Neural crest cell (in vitro differentiated cells): ENCODE measurements around the gene CACNA2D4. TPM values are rescaled to one million over a fixed set of nuclear protein-coding genes. Genes with fewer than 3 reads are reported as not detected.

Source experiments
- DNase-seq: peaks from one replicate; pipeline ENCODE4 v3.0.0; 2021; ENCODE audit warnings: low read depth, mixed read lengths, low spot score
- H3K27ac Mint-ChIP-seq: one replicate; pipeline ENCODE4 v1.8.0; 2021; ENCODE audit warnings: mild to moderate bottlenecking, mixed read lengths; ENCODE audit not compliant: unreplicated experiment
- H3K27me3 Mint-ChIP-seq: 2 replicates; pipeline ENCODE4 v1.8.0; 2021; ENCODE audit warnings: low read depth, mild to moderate bottlenecking, mixed read lengths
- H3K36me3 Mint-ChIP-seq: 2 replicates; pipeline ENCODE4 v1.8.0; 2021; ENCODE audit warnings: low read depth, mild to moderate bottlenecking, mixed read lengths
- H3K4me1 Mint-ChIP-seq: 2 replicates; pipeline ENCODE4 v1.8.0; 2021; ENCODE audit warnings: mixed read lengths
- H3K4me3 Mint-ChIP-seq: one replicate; pipeline ENCODE4 v1.8.0; 2021; ENCODE audit warnings: mild to moderate bottlenecking, mixed read lengths
- H3K9me3 Mint-ChIP-seq: 2 replicates; pipeline ENCODE4 v1.8.0; 2021; ENCODE audit warnings: mixed read lengths
- total RNA-seq: library from RNA; stranded (reverse); gene quantifications from 2 replicates; pipeline ENCODE4 v1.2.1, GENCODE V29; 2021
- TF ChIP-seq, protein P1 (sequence below): fragments of 200-600 bp; sonication (generic); conservative IDR thresholded peaks from 2 replicates; pipeline ENCODE4 v1.5.0; 2021; ENCODE audit warnings: antibody characterized with exemption, mild to moderate bottlenecking

CACNA2D4 gene
- total RNA-seq, 1 donor from 2014 or later, result 0.72 TPM

GRCh38 chr12:1811948-1812291 is 106.5 kb downstream of the CACNA2D4 start:
- Mint-ChIP-seq H3K27ac (no peak overlapping the region), H3K9me3 (no peaks in the 10 kb centered on the region), H3K4me1 (peaks cover 44% of the 10 kb centered on the region), H3K27me3 (no peaks in the 10 kb centered on the region), H3K4me3 (no peak overlapping the region), H3K36me3 (peaks cover 2% of the 10 kb centered on the region)
- TF ChIP-seq, protein P1, sequence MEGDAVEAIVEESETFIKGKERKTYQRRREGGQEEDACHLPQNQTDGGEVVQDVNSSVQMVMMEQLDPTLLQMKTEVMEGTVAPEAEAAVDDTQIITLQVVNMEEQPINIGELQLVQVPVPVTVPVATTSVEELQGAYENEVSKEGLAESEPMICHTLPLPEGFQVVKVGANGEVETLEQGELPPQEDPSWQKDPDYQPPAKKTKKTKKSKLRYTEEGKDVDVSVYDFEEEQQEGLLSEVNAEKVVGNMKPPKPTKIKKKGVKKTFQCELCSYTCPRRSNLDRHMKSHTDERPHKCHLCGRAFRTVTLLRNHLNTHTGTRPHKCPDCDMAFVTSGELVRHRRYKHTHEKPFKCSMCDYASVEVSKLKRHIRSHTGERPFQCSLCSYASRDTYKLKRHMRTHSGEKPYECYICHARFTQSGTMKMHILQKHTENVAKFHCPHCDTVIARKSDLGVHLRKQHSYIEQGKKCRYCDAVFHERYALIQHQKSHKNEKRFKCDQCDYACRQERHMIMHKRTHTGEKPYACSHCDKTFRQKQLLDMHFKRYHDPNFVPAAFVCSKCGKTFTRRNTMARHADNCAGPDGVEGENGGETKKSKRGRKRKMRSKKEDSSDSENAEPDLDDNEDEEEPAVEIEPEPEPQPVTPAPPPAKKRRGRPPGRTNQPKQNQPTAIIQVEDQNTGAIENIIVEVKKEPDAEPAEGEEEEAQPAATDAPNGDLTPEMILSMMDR, result no peak
- no peak for DNase-seq

DNA sequence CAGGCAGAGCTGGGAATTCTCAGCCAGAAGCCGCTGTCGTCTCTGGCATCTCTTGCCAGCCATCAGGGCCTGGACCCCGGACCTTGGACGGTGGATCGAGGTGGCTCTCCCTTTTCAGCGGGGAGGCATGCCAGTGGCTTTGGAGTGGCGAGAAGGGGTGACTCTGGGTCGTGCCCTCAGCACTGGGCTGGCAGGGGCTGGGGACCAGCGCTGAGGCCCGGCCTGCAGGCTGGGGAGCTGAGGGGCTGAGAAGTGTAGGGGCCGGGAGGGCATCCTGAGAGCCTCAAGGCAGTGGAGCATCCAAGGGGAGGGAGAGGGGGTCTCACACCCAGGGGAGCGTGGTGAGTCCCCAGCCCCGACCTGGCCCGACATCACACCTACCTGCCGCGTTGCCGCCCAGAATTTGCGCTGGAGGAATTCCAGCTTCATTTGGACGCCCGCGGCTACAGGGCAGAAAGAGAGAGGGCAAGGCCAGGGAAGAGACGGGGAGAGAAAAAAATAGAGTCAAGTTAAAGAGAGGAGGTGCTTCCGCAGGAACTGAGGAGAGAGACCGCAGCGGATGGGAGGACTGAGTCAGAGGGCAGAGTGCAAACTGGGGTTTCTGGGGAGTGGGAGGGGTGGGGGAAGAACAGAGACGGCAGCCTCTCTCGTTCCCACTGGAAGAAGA is 107.0 kb downstream of the CACNA2D4 start:
- no peak overlapping the region for H3K27ac Mint-ChIP-seq
- no peaks in the 10 kb centered on the region for H3K9me3 Mint-ChIP-seq
- no peak for DNase-seq
- peaks cover 39% of the 10 kb centered on the region for H3K4me1 Mint-ChIP-seq
- H3K27me3 Mint-ChIP-seq, result no peaks in the 10 kb centered on the region
- TF ChIP-seq, protein P1, result no peak
- no peaks in the 10 kb centered on the region for H3K36me3 Mint-ChIP-seq
- H3K4me3 Mint-ChIP-seq, result no peak overlapping the region

- TF ChIP-seq, protein P1, result no peak
- Mint-ChIP-seq H3K9me3 (no peaks in the 10 kb centered on the region), H3K27me3 (no peaks in the 10 kb centered on the region), H3K4me1 (peaks cover 34% of the 10 kb centered on the region), H3K36me3 (no peaks in the 10 kb centered on the region), H3K4me3 (no peak overlapping the region), H3K27ac (peak overlapping the region; percentile 94)
- DNase-seq, result no peak
Observed at GRCh38 chr12:1810931-1811280, 107.5 kb downstream of the CACNA2D4 start.

GRCh38 chr12:1810201-1810930 is 108.1 kb downstream of the CACNA2D4 start:
- H3K4me1 Mint-ChIP-seq, result peaks cover 30% of the 10 kb centered on the region

DNA sequence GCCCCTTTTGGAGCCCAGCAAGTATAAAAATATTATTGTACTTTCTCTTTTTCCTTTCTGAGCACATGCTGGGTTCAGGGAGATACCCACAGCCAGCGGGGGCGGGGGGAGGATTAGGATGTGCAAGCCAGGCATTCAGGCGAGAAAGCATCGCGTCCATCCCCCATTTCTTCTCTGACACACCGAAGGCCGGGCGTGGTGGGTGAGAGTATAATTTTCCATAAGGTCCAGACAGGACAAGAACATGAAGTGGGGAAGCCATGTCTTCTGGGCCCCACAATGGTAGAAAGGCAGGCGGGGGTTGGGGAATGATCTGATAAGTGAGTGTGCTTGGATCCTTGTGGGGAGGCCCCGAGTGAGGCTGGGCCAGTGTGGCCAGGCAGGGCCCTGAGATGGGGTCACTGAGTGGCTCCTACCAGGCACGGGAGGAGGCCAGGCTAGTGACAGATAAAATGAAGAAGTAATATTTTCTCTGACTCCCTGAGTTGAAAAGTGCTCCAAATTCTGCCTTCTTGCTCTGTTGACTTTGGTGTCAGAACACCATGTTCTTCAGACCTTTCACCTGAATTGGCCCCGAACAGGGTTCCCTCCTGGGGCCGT is 108.8 kb downstream of the CACNA2D4 start:
- peak overlapping the region; percentile 94 for H3K27ac Mint-ChIP-seq
- H3K9me3 Mint-ChIP-seq, result no peaks in the 10 kb centered on the region
- TF ChIP-seq, protein P1, result no peak
- DNase-seq, result no peak
- H3K4me1 Mint-ChIP-seq, result peaks cover 29% of the 10 kb centered on the region
- H3K27me3 Mint-ChIP-seq, result no peaks in the 10 kb centered on the region
- H3K4me3 Mint-ChIP-seq, result no peak overlapping the region
- no peaks in the 10 kb centered on the region for H3K36me3 Mint-ChIP-seq

More at GRCh38 chr12:1810201-1810930, 108.1 kb downstream of the CACNA2D4 start:
- TF ChIP-seq, protein P1, result no peak
- no peak for DNase-seq
- H3K9me3 Mint-ChIP-seq, result no peaks in the 10 kb centered on the region
- no peaks in the 10 kb centered on the region for H3K27me3 Mint-ChIP-seq
- peak overlapping the region; percentile 94 for H3K27ac Mint-ChIP-seq
- no peak overlapping the region for H3K4me3 Mint-ChIP-seq
- H3K36me3 Mint-ChIP-seq, result no peaks in the 10 kb centered on the region
